ENCODE results near the gene PKNOX1.
"Not testable (repeated sequence)": the region's sequence is repeated elsewhere in the genome, so short reads cannot be mapped to it uniquely, and the experiment has no call there.

Gene PKNOX1

GRCh38 chr21:42956824-42957630 lies 17.3 kb upstream of the PKNOX1 start:
- DNase-seq (ENCODE audit: low read depth), result no peak

- not testable (repeated sequence) for DNase-seq (ENCODE audit: low read depth)
These were observed 16.2 kb upstream of the PKNOX1 start for GRCh38 chr21:42958122-42958521.

GRCh38 chr21:42959728-42960127 lies 14.6 kb upstream of the PKNOX1 start:
- DNase-seq (ENCODE audit: low read depth), result no peak

GRCh38 chr21:42962380-42963007 lies 11.9 kb upstream of the PKNOX1 start:
- DNase-seq (ENCODE audit: low read depth), result no peak

- no peak for DNase-seq (ENCODE audit: low read depth)
These were observed 10.3 kb upstream of the PKNOX1 start for GRCh38 chr21:42964086-42964485.

- no peak for DNase-seq (ENCODE audit: low read depth)
These were observed 9.7 kb upstream of the PKNOX1 start for GRCh38 chr21:42964546-42965210.

GRCh38 chr21:42965211-42965560 lies 9.2 kb upstream of the PKNOX1 start:
- no peak for DNase-seq (ENCODE audit: low read depth)

- not testable (repeated sequence) for DNase-seq (ENCODE audit: low read depth)
These were observed 6.7 kb upstream of the PKNOX1 start for GRCh38 chr21:42967616-42968015.

- DNase-seq (ENCODE audit: low read depth), result no peak
These were observed 5.2 kb upstream of the PKNOX1 start for GRCh38 chr21:42969193-42969600.

- no peak for DNase-seq (ENCODE audit: low read depth)
These were observed 3.3 kb upstream of the PKNOX1 start for GRCh38 chr21:42970946-42971653.

- DNase-seq (ENCODE audit: low read depth), result no peak
These were observed 2.5 kb upstream of the PKNOX1 start for GRCh38 chr21:42971897-42972275.

GRCh38 chr21:42973309-42973990 lies 912 bp upstream of the PKNOX1 start:
- no peak for DNase-seq (ENCODE audit: low read depth)

- no peak for DNase-seq (ENCODE audit: low read depth)
These were observed 764 bp downstream of the PKNOX1 start for GRCh38 chr21:42974832-42975820.

- DNase-seq (ENCODE audit: low read depth), result no peak
These were observed 1.7 kb downstream of the PKNOX1 start for GRCh38 chr21:42975886-42976608.

- DNase-seq (ENCODE audit: low read depth), result no peak
These were observed 6.2 kb downstream of the PKNOX1 start for GRCh38 chr21:42980312-42981213.

- no peak for DNase-seq (ENCODE audit: low read depth)
These were observed 6.8 kb downstream of the PKNOX1 start for GRCh38 chr21:42981214-42981523.

- DNase-seq (ENCODE audit: low read depth), result no peak
These were observed 7.5 kb downstream of the PKNOX1 start for GRCh38 chr21:42981862-42982261.

- DNase-seq (ENCODE audit: low read depth), result no peak
These were observed 8.7 kb downstream of the PKNOX1 start for GRCh38 chr21:42983103-42983502.

- DNase-seq (ENCODE audit: low read depth), result no peak
These were observed 9.5 kb downstream of the PKNOX1 start for GRCh38 chr21:42983869-42984268.
